Stimulated activated CD8-positive, alpha-beta memory T cell treated with anti-CD3 and anti-CD28 coated beads, Interleukin-12 subunit alpha, Interleukin-12 subunit beta, amount 100 ng/mL, for 24 hours (primary cell): Measurements from ENCODE around the gene ARL6IP4.

Experiments used
- DNase-seq: peaks from one replicate; pipeline ENCODE4 v3.0.0-alpha.2; 2020; ENCODE audit errors: extremely low read depth

ARL6IP4 gene

DNA sequence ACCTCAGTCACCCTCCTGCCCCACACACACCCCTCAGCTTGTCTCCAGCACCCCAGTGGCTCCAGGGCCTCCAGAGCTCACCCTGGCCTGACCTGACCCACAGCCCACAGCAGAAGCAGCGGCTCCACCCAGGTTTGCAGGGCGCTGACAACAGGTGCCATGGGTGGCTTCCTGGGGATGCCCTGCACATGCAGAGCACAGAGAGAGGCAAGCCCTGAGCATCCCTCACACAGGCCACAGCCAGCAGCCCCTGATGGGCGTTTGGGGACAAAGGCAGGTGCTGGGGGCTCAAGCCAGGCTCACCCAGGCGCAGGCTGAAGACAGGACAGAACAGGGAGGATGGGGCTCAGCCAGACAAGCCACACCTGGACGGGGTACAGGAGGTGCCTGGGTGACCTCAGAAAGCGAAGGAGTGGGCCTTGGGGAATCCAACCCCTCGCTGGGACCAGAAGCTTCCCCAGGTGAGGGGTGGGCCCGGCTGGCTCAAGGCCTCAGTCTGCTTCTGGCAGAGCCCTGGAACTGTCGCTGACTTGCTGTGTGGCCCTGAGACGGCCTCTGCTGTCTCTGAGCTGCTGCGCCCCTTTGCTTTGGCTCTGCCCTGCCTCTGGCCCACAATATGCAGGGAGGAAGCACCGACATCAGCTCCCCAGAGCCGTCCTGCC, 10.6 kb downstream of the ARL6IP4 start:
- no peak for DNase-seq

DNA sequence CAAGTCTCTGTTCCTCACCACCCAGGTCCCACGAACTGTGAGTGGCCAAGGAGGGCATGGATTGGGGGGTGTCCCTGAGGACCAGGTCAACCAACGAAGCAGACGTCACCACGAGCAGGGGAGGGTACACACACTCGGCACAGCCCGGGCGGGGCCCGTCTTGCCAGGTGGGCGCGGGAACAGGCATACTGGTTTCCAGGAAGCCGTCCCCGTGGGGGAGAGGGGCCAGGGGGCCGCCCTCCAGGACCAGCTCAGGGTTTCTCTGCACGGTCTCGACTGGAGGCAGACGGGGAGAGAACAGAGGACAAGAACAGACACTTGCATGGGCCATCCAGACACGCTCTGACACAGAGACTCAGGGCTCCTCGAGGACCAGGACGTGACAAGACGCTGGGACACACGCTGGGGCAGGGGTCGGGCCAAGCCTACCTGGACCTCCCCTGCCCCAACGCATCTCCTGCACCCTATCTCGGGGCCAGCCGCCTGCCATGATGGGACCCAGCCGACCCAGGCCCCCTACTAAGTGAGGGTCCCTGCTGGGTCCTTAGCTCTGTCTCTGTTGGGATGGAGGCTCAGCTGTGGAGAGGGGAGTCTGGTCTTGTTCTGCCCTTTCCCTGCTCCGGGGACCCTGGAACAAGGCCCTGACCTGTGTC, 11.3 kb downstream of the ARL6IP4 start:
- no peak for DNase-seq

DNA sequence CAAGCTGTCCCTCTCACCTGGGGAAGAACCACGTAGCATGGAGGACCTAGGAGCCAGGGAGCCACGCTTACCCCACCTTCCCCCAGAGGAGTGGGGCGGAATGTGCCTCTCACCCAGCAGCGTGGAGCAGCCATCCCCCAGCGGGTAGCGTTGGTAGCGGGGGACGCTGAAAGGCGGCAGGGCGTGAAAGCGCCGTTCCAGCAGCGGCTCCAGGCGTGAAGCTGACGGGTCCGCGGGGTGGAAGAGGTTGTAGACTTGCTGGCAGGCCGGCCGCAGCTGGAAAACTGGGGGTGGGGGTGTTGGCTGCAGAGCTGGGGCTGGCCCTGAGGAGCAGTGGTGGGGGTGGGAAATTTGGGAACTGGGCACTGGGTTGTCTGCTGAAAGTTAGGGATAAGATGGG, 11.9 kb downstream of the ARL6IP4 start:
- DNase-seq, result no peak

DNA sequence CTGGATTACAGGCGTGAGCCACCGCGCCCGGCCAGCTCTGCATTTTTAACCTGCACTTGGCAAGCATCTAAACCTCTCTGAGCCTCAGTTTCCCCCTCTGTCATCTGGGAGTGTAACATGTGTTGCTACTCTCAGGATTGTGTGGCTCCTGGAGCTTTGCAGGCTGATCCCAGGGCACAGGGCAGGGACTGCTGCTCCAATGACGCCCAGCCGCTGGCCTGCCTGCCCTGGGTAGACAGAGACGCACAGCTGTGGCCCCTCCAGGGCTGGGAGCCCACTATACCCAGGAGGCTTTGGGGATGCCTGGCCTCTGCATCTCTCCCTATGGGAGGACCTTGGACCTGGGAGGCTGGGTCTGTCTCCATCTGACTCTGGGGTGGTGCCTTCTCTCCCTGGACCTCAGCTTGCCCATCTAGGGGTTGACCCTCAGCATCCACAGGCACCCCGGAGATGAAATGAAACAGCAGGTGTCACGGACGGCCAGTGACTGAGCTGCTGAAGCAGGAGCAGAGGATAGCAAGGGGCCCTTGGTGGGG, 13.7 kb downstream of the ARL6IP4 start:
- no peak for DNase-seq

DNA sequence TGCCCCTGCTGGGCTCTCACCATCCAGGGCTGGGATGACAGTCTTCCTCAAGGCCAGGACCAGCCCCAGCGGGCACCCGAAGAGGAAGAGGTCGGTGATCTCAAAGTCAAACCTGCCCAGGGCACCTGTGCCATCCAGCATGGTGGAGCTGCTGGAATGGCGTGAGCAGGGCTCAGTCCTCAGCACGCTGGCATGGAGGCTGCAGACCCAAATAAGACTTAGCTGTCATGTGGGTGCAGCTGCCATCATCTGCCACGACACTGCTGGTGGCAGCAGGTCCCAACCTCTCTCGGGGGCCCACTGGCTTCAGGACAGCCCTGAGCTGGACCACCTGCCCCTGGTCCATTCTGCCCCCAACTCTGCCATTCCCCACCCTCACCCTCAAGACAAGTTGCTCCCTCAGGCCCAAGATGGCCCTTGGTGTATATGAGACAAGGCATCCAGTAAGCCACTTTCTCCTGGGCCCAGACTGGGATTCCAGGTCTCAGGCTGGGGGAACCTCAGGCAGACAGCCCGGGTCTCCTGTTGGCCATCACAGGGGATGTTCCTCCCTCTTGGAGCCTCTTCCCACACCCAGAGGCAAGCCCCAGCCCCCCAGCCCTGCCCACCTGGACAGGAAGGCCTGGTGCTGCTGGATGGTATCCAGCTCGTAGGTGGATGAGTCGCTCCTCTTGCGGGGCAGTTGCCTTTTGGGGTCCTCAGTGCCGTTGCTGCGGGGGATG, 14.5 kb downstream of the ARL6IP4 start:
- DNase-seq, result no peak

DNA sequence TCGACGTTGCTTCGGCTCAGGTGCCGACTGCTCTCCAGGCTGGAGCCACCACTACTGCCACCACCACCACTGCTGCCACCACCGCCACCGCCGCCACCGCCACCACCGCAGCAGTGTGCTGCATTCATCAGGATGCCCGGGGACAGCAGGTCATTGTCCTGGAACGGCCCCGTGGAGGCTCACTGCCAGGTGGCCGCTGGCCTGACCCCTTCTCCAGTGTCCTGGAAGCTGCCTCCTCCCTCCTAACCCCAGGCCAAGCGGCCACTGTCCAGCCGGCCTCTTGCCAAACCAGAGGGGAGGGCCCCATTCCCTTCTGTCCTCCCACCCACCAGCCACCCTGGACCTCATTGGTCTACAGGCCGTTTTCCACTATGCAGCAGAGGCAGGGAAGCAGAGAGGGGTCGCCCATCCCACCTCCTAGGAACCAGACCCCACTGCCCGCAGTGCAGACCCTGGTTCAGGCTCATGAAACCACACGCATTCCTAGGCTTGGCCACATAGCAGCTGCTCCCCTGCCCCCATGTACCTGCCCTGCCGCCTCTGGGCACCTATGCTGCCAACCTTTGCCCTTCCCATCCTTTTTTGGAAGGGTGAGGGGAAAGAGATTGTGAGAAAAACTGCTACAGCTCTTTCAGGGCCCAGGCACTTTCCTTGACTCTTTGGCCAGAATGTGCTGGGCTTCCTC, 15.2 kb downstream of the ARL6IP4 start:
- DNase-seq, result no peak

DNA sequence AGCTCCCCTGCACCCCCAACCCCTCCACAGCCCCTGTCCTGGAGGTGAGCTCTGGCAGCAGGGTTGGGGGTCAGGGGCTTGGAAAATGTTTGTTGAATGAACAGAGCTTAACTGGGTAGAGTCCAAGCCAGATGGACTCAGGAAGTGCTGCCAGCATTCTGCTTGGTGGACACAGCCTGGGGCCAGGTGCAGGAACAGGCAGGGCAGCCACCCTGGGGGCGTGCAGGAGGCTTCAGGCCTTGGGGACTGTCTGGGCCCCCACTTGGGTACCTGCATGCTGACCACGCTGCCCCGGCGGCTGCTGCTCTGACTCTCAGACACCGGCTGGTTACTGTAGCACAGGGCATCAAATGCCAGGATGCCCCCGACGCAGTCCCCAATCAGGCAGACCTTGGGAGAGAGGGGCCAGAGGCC, 15.7 kb downstream of the ARL6IP4 start:
- DNase-seq, result no peak

DNA sequence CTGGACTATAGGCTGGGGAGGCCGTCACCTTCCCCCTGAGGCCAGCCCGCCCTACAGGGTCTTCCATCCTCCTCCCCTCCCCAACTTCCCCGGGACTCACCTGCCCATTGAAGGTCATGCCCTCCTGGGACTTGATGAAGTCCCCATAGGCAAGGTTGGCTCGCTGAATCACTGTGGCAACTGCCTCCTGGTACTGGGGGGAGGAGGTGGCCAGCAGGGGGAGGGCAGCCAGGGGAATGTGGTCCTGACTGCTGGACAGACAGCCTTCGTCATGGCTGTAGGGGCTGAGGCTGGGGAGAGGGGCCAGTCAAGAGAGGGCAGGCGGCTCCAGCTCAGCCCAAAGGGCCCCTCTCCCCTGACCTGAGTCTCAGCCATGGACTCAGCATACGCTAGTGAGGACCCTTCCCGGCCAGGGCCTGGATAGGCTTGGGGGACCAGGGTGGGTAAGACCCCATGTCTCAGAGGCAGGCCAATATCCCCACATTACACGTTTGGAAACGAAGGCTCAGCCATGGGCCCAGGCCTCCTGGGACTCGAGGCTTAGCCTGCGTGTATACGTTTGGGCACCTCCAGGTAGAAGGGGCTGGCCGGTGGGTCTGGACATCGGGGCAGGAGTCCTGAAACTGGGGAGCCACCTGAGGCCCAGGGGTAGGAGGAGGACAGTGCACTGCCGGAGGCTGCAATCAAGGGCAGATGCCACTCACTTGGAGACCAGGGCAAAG, 16.3 kb downstream of the ARL6IP4 start:
- no peak for DNase-seq

DNA sequence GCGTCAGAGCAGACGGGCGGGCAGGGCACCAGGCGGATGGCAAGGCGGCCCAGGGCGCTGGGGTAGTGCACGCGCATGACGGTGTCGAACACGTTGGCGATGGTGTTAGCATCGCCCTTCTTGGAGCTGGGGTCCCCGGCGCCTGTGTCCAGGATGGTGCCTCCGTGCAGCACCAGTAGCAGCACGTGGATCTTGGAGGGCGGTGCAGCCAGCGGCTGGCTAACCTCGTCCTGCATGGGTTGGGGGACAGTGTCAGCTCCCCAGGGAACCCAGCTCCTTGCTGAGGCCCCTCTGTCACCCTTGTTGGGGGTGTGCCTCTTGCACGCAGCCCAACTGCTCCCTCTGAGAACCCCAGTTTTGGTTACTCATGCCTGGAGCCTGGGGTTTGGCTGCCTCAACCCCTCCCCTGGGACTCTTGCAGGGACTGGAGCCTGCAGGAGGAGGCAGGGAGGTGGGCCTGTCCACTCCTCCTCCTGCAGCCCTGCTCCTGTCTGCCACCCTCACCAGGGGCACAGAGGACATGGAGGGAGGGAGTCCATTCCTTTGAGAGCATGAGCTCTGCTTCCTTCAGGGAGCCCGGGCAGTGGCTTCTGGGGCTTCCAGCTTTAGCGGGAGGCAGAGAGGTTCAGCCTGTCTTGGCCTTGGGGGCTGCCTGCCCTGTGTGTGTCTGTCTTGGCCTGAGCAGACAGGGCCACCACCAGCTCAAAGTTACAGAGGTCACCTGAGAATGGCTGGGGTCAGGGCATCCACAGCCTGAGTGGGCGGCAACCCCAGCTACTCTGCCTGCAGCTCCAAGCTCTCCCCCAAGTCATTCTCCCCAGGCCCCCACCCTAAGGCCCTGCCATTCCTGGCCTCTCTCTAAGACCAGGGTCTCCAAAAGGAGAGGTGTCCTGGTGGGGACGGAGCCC, 17.1 kb downstream of the ARL6IP4 start:
- no peak for DNase-seq

DNA sequence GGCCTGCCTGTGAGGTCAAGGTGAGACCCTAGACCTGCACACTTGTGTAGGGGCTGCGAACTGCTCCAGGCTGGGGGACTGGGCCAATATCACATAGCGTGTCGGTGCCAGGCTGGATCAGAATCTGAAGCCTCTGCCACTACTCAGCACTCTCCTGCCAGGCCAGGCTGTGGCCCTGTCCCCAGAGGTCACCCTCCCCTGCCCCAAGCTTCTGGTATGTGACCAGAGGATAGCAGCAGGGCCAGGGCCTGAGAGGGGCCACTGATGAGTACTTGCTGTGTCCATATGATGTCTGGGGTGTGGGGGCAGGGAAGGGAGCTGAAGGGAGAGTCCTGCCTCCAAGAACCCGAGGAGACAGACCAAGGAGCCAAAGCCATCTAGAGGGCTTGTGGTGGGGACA, 17.8 kb downstream of the ARL6IP4 start:
- DNase-seq, result no peak

DNA sequence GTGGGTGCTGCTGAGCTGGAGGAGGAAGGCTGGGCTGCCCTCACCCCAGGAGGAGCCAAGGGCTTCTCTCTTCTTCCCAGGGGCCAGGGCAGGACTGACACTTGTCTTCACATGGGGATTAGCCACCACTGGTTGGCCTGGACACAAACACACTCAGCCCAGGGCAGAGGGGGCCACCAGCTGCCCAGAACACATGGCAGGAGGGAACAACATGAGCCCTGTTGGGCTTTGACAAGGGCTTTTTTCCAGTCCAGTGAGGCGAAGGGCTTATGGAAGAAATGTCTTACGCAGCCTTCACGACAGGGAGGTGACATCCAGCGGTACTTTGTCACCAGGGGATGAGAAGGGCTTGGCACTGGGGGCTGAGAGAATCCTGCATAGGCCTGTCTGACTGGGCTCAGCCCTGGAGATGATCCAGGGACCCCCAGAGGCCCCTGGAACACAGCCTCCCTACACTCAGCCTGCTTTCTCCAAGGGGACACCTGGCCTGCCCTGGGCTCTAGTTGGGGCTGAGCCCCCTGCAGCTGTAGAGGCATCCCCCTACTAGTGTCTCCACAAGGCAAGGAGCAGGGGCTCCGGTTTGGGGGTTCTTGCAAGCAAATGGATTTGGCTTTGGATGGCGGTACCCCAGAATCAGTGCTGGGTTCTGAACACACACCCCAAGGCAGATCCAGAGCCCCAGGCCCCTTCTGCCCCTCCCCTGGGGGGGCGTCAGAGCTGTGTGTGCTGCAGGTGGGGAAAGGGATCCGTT, 18.9 kb downstream of the ARL6IP4 start:
- DNase-seq, result no peak

DNA sequence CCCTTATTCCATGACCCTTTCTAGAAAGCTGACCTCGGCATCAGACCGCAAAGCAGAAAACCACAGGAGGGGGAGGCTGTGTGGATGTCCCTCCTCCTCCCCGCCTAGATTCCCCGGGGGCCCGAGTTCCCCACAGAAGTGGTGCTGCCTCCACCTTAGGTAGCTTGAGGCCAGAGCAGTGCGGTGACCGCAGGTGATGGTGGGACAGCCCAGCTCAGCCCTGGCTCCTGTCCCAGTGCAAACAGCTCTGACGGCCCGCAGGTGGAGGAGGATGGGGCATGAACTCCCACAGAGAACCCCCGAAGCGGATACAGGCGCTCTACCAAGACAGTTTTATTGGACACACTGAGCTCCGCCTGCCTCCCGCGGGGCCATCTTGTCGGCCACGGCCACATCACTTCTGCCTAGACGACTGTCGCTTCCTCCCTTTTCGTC, 19.5 kb downstream of the ARL6IP4 start:
- DNase-seq, result no peak

DNA sequence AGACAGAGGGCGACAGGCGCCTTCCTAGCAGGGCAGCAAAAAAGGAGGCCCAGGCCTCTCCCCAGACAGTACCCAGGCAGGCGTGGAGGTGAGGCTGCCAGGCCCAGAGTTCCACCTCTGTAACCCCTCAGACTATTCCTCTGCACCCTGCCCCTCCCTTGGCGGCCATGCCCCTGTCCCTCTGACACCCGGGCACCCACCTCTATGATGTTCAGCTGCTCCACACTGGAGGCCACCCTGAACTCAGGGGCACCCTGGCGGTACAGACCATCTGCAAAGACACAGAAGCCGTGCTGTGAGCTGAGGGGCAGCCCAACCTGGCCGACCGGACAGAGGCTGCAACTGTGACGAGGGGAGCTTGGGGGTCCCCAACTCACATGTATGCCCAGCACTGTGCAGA, 20.1 kb downstream of the ARL6IP4 start:
- DNase-seq, result no peak

DNA sequence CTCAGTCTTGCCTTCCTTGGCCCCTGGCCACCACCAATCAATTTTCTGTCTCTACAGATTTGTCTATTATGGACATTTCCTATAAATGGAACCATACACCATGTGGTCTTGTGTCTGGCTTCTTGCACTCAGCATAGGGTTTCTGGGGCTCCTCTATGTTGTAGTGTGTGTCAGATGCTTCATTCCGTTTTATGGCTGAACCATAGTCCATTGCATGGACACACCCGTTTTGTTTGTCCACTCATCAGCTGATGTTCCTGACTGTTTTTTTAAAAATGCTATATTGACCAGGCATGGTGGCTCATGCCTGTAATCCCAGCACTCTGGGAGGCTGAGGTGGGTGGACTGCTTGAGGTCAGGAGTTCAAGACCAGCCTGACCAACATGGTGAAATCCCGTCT, 21.0 kb downstream of the ARL6IP4 start:
- no peak for DNase-seq

DNA sequence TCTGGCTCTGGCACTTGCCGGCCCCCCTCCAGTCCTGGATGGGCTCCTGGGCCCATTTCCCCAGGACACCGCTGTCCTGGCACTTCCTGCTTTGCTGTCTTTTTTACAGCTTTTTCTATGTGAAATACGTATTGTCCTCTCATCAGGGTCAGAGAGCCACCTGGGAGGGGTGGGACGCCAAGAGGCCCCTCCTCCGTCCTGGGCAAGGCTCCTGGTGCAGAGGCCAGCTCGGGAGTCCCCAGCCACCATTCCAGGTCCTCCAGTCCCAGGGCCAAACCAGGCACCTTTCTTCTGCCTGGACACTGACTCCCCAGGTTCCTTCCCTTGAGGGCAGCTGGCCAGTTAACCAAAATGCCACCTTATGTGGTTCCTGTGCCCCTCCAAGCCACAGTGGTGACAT, 22.8 kb downstream of the ARL6IP4 start:
- DNase-seq, result no peak

DNA sequence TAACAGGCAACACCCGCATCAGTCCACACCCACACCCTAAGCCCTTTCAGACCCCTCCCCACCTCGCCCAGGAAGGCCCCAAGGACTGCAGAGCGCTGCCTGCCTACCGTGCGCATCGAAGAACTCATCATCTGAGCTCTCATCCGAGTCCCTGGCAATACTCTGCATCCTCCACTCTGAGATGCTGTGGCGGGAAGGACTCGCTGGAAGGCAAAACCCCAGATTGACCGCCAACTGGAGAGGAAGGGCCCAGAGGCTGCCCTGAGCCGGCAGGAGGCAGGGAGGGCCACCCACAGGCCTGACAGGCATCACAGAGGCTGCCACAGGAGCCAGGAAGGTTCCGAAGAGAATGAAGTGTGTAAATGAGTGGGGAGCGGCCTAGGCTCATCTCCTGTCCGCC, 23.8 kb downstream of the ARL6IP4 start:
- no peak for DNase-seq

DNA sequence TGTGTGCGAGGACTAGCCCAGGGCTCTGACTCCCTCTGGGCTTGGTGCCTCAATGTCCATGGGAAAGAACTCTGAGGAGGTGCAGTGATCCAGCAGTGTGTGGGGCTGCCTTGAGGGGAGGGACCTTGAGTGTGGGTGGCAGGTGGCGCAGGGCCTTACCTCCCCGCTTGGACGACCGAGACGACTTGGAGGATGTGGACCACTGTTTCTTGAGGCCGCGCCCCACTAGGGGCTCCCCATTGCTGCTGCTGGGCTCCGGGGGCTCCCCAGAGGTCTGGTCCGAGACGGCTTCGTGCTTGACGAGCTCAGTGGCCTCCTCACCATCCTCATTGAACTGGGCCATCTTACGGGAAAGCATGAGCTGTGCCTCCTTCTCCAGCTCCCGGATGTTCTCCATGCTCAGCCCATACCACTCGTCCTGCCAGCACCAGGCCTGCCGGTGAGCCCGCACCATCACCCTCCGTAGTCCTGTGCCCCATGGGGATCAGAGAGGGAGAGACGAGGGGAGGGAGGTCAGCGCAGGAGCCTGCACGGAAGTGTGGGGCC, 24.7 kb downstream of the ARL6IP4 start:
- no peak for DNase-seq

DNA sequence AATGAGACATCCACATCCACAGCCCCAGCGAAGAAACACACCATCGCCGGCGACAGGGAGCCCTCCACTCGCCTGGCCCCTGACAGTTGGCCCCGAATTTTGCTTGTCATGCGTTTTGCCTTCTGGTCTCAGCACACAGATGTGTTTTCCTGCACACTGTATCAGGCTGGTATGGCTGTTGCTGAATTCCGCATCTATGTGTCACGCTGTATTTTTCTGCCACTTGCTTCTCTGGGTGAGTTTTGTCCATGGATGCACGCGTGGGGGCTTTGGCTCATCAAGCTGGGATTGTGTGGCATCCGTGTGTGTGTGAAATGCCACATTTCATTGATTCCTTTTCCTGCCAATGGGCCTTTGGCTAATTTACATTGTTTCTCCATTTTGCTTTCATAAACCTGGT, 26.5 kb downstream of the ARL6IP4 start:
- DNase-seq, result no peak

DNA sequence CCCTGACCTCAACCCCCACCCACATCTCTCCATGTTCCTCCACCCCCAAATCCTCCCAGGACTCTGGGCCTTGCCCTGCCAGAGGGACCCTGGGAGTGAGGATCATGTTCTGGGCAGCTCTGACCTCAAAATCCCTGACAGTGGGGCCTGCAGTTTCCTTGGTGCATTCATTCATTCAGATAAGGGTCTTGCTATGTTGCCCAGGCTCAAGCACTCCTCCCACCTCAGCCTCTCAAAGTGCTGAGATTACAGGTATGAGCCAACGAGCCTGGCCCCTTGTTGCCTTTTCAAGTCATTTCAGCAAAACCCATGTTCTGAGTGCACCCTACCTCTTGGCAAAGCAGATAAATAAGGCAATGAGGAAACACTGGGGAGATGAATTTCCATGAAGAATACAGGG, 29.6 kb downstream of the ARL6IP4 start:
- DNase-seq, result no peak

DNA sequence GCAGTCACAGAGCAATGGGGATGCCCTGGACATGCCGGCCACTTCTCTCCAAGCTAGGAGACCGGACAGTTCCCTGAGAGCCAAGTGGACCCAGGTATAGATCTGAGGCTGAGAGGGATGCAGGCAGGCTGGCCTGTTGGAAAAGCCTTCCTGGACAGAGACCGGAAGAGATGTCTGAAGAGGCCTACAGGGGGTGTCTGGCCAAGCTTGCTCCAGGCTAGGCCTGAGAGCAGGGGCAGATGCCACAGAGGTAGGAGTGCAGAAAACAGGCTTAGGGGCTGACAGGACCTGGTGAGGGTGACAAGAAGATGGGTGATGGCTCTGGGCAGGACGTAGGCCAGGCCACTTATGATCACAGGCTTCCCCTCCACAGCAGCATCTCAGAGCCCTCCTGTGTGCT, 30.2 kb downstream of the ARL6IP4 start:
- no peak for DNase-seq
